A673 (cell line): ENCODE measurements around the gene PCBD1.

Experiments used
- EZH2 ChIP-seq: fragments of 200-600 bp; sonication (generic); IDR thresholded peaks from 2 replicates; pipeline ENCODE4 v1.6.1; 2017; ENCODE audit warnings: borderline replicate concordance, low read depth, mild to moderate bottlenecking, mixed read lengths, antibody characterized with exemption, low read length; ENCODE audit not compliant: poor library complexity, severe bottlenecking
- TF ChIP-seq, protein P1 (sequence below): fragments of 300-800, 200-600 bp; sonication (generic); conservative IDR thresholded peaks from 2 replicates; pipeline ENCODE4 v1.5.1; 2017; ENCODE audit warnings: low read depth, mild to moderate bottlenecking, antibody characterized with exemption, low read length, moderate library complexity, mixed read lengths

DNA sequence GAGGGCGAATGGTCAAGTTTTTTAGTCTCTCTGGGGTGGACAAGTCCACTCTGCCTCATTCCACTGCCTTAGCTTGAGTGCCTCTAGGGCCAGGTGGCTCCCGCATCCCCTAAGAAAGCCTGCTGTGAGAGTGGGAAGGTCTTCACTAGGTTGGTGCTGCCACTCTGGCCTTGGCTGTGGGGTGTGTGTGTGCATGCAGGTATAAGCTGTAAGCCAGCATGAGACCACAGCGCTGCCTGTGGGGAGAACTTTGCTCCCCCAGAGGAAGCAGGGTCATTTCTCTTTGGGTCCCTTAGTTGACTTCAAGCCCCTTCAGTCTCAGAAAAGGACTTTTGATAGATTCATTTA, 25.5 kb upstream of the PCBD1 start:
- TF ChIP-seq, protein P1, sequence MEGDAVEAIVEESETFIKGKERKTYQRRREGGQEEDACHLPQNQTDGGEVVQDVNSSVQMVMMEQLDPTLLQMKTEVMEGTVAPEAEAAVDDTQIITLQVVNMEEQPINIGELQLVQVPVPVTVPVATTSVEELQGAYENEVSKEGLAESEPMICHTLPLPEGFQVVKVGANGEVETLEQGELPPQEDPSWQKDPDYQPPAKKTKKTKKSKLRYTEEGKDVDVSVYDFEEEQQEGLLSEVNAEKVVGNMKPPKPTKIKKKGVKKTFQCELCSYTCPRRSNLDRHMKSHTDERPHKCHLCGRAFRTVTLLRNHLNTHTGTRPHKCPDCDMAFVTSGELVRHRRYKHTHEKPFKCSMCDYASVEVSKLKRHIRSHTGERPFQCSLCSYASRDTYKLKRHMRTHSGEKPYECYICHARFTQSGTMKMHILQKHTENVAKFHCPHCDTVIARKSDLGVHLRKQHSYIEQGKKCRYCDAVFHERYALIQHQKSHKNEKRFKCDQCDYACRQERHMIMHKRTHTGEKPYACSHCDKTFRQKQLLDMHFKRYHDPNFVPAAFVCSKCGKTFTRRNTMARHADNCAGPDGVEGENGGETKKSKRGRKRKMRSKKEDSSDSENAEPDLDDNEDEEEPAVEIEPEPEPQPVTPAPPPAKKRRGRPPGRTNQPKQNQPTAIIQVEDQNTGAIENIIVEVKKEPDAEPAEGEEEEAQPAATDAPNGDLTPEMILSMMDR = no peak
- no peak for TF ChIP-seq EZH2
